HG03457 (cell line): ENCODE measurements around the gene ENTREP1.

Experiments
- ATAC-seq: cut with Tn5 transposase; IDR thresholded peaks from one replicate; pipeline ENCODE4 v1.9.1; 2021; ENCODE audit warnings: moderate number of reproducible peaks; ENCODE audit not compliant: unreplicated experiment

ENTREP1 gene

GRCh38 chr9:69364510-69365150 lies 39.6 kb downstream of the ENTREP1 start:
- ATAC-seq = no peak

GRCh38 chr9:69370430-69370829 lies 45.4 kb downstream of the ENTREP1 start:
- no peak for ATAC-seq

- ATAC-seq = no peak
These were observed 46.0 kb downstream of the ENTREP1 start for GRCh38 chr9:69371001-69371400.

- ATAC-seq = no peak
These were observed 51.6 kb downstream of the ENTREP1 start for GRCh38 chr9:69376651-69377050.

GRCh38 chr9:69377291-69377690 lies 52.3 kb downstream of the ENTREP1 start:
- no peak for ATAC-seq

GRCh38 chr9:69377981-69378380 lies 53.0 kb downstream of the ENTREP1 start:
- ATAC-seq = no peak

GRCh38 chr9:69379270-69379982 lies 54.4 kb downstream of the ENTREP1 start:
- ATAC-seq = no peak

- no peak for ATAC-seq
These were observed 55.3 kb downstream of the ENTREP1 start for GRCh38 chr9:69380301-69380700.

- no peak for ATAC-seq
These were observed 55.8 kb downstream of the ENTREP1 start for GRCh38 chr9:69380811-69381210.

GRCh38 chr9:69382135-69382534 lies 57.1 kb downstream of the ENTREP1 start:
- no peak for ATAC-seq

- ATAC-seq = no peak
These were observed 60.6 kb downstream of the ENTREP1 start for GRCh38 chr9:69385581-69386033.

- no peak for ATAC-seq
These were observed 61.6 kb downstream of the ENTREP1 start for GRCh38 chr9:69386651-69387050.

- no peak for ATAC-seq
These were observed 63.6 kb downstream of the ENTREP1 start for GRCh38 chr9:69388596-69388995.

GRCh38 chr9:69389437-69389995 lies 64.5 kb downstream of the ENTREP1 start:
- no peak for ATAC-seq

GRCh38 chr9:69391487-69391886 lies 66.5 kb downstream of the ENTREP1 start:
- no peak for ATAC-seq

GRCh38 chr9:69391946-69392345 lies 66.9 kb downstream of the ENTREP1 start:
- ATAC-seq = no peak

- ATAC-seq = no peak
These were observed 67.8 kb downstream of the ENTREP1 start for GRCh38 chr9:69392826-69393225.

GRCh38 chr9:69393425-69393824 lies 68.4 kb downstream of the ENTREP1 start:
- no peak for ATAC-seq

- no peak for ATAC-seq
These were observed 70.7 kb downstream of the ENTREP1 start for GRCh38 chr9:69395718-69396117.

- ATAC-seq = no peak
These were observed 71.7 kb downstream of the ENTREP1 start for GRCh38 chr9:69396759-69397158.

GRCh38 chr9:69397384-69398214 lies 72.6 kb downstream of the ENTREP1 start:
- no peak for ATAC-seq
